CD14-positive monocyte (primary cell): ENCODE results near the gene AMIGO2. TPM values are rescaled to one million over a fixed set of nuclear protein-coding genes. Genes with fewer than 3 reads are reported as not detected.

Experiments
- DNase-seq, 3 donors: peaks; one replicate each; pipeline ENCODE4 v3.0.0-alpha.2; 2011 to 2022
- H2AFZ ChIP-seq: 2 replicates; pipeline ENCODE4 v1.6.0; 2012; ENCODE audit warnings: mild to moderate bottlenecking, low read depth, low read length, inconsistent platforms; ENCODE audit not compliant: insufficient read depth, poor library complexity, severe bottlenecking
- H3K27ac ChIP-seq, 2 donors: 1 replicate in 1 of 2; 2 replicates in 1 of 2; pipeline ENCODE4 v1.5.1; 2012 to 2013; ENCODE audit warnings: low read length in 2 of 2, control low read depth in 1 of 2, inconsistent platforms in 1 of 2, low read depth in 1 of 2, mild to moderate bottlenecking in 1 of 2
- H3K27me3 ChIP-seq, 2 donors: one replicate each; pipeline versions ENCODE4 v1.6.0 to v1.6.1; 2011 to 2013; ENCODE audit warnings: low read length in 2 of 2; ENCODE audit not compliant: control insufficient read depth in 2 of 2, insufficient read depth in 2 of 2
- H3K36me3 ChIP-seq, 2 donors: replicated peaks in 1 of 2; 1 replicate in 1 of 2; 2 replicates in 1 of 2; pipeline versions ENCODE4 v1.5.1 to v1.6.1; 2012 to 2013; ENCODE audit warnings: low read length in 2 of 2, control low read depth in 1 of 2, inconsistent platforms in 1 of 2, mild to moderate bottlenecking in 1 of 2; ENCODE audit not compliant: insufficient read depth in 2 of 2, control insufficient read depth in 1 of 2
- H3K4me1 ChIP-seq, 2 donors: 1 replicate in 1 of 2; 2 replicates in 1 of 2; pipeline versions ENCODE4 v1.5.1 to v1.6.1; 2012 to 2013; ENCODE audit warnings: low read length in 2 of 2, control low read depth in 1 of 2, inconsistent platforms in 1 of 2, mild to moderate bottlenecking in 1 of 2, moderate library complexity in 1 of 2; ENCODE audit not compliant: insufficient read depth in 2 of 2, control insufficient read depth in 1 of 2
- H3K4me2 ChIP-seq: replicated peaks from 2 replicates; pipeline ENCODE3; 2012; ENCODE audit warnings: low read length, moderate library complexity, mild to moderate bottlenecking; ENCODE audit not compliant: poor library complexity, severe bottlenecking; ENCODE audit errors: extremely low read depth
- H3K4me3 ChIP-seq, 3 experiments: fragments of 200-600 bp in 1 of 3; sonication (generic) in 1 of 3; replicated peaks in 1 of 3; 1 replicate in 2 of 3; 2 replicates in 1 of 3; pipeline ENCODE4 v1.5.1; 2011 to 2013; ENCODE audit warnings: low read length in 3 of 3, mild to moderate bottlenecking in 3 of 3, control low read depth in 2 of 3, low read depth in 2 of 3, inconsistent platforms in 1 of 3, moderate library complexity in 1 of 3
- H3K79me2 ChIP-seq: 2 replicates; pipeline ENCODE4 v1.6.0; 2012; ENCODE audit warnings: mild to moderate bottlenecking, control low read depth, inconsistent platforms, low read length, moderate library complexity; ENCODE audit not compliant: insufficient read depth
- H3K9ac ChIP-seq: 2 replicates; pipeline ENCODE4 v1.6.0; 2017; ENCODE audit warnings: low read length, mild to moderate bottlenecking; ENCODE audit not compliant: insufficient read depth, poor library complexity, severe bottlenecking
- H3K9me3 ChIP-seq, 2 donors: replicated peaks in 1 of 2; 1 replicate in 1 of 2; 2 replicates in 1 of 2; pipeline versions ENCODE4 v1.5.1 to v1.6.1; 2012 to 2013; ENCODE audit warnings: low read length in 2 of 2, control low read depth in 1 of 2; ENCODE audit not compliant: control insufficient read depth in 1 of 2, insufficient read depth in 1 of 2
- H4K20me1 ChIP-seq: 2 replicates; pipeline ENCODE4 v1.6.0; 2012; ENCODE audit warnings: mild to moderate bottlenecking, low read length, control low read depth, moderate library complexity; ENCODE audit not compliant: insufficient read depth
- H3K27ac Mint-ChIP-seq, 7 donors: one replicate each; pipeline ENCODE4 v1.8.0; 2020; ENCODE audit warnings: mild to moderate bottlenecking in 7 of 7, mixed read lengths in 7 of 7, moderate library complexity in 6 of 7, inconsistent platforms in 2 of 7
- H3K27me3 Mint-ChIP-seq, 3 donors: one replicate each; pipeline ENCODE4 v1.8.0; 2021 to 2022; ENCODE audit warnings: low read depth in 3 of 3, mild to moderate bottlenecking in 3 of 3, mixed read lengths in 3 of 3, moderate library complexity in 3 of 3, inconsistent platforms in 1 of 3
- H3K36me3 Mint-ChIP-seq, 2 donors: one replicate each; pipeline ENCODE4 v1.8.0; 2020; ENCODE audit warnings: mixed read lengths in 2 of 2, inconsistent platforms in 1 of 2, mild to moderate bottlenecking in 1 of 2
- H3K4me1 Mint-ChIP-seq: one replicate; pipeline ENCODE4 v1.8.0; 2020; ENCODE audit warnings: mild to moderate bottlenecking, mixed read lengths
- H3K4me3 Mint-ChIP-seq, 2 donors: one replicate each; pipeline ENCODE4 v1.8.0; 2020; ENCODE audit warnings: mild to moderate bottlenecking in 2 of 2, mixed read lengths in 2 of 2, moderate library complexity in 1 of 2
- H3K9me3 Mint-ChIP-seq, 7 donors: one replicate each; pipeline ENCODE4 v1.8.0; 2020 to 2022; ENCODE audit warnings: mixed read lengths in 7 of 7, mild to moderate bottlenecking in 6 of 7, moderate library complexity in 6 of 7, inconsistent platforms in 2 of 7
- CTCF ChIP-seq: fragments of 200-600 bp; IDR thresholded peaks from one replicate; pipeline ENCODE4 v1.8.0; 2022; ENCODE audit warnings: antibody characterized with exemption, mild to moderate bottlenecking
- WGBS: methylation state at CpG from one replicate; pipeline ENCODE4 v1.1.5; 2013; ENCODE audit warnings: missing lambda C conversion rate; ENCODE audit not compliant: insufficient coverage; 5-methylcytosine and 5-hydroxymethylcytosine counted together
- intact Hi-C, 2 donors: fragments of 100-400 bp; cut with micrococcal nuclease; formaldehyde crosslinking; loops; one replicate each; pipeline versions ENCODE4 v1.15.0 to v1.15.1; 2023
- polyA plus RNA-seq, 3 donors: library from polyadenylated mRNA; depleted of rRNA in 1 of 3; unstranded in 2 of 3; stranded (reverse) in 1 of 3; fragments of 300-500 nt in 2 of 3; fragments of >200 nt in 1 of 3; fragmentation: Illumina TruSeq in 2 of 3; gene quantifications; 1 replicate in 2 of 3; 2 replicates in 1 of 3; pipeline ENCODE4 v1.2.3, GENCODE V29; 2012 to 2021

Gene AMIGO2
- polyA plus RNA-seq, 3 donors, result 0.14 to 0.77 (median 0.21) TPM

DNA sequence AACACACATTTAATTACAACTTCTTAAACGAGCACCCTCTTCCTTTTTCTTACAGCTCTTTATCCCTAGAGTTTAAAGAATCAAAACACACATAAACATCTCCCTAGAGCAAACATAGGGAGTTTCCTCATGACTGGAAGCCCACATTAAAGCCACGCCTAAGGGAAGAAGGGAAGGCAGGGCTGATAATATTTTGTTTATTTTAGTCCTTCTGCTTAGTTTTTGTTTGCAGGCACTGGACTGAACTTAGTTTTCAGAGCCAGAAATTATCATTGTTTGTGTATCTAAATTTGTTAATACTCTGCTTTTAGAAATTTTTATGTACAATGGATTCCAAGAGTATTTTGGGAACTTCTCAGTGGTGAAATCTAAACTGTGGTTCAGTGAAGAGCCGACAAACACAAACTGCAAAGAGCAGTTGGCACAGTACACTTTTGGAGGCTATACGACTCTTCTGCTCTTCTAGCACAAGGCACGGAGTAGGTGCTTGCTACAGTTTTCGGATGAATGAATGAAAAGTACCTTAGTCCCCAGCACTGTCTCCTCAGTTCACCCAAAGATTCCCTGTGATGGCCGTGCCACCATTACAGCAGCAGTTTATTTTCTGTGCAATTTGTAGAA is 17.6 kb upstream of the AMIGO2 start:
- no peak for DNase-seq
- intact Hi-C loops, result no loop called here
- H3K4me1 Mint-ChIP-seq, result no peaks in the 10 kb centered on the region
- H3K9me3 Mint-ChIP-seq, result peaks cover 0 to 2% (median 0%) of the 10 kb centered on the region in 7 donors
- Histone ChIP-seq H3K9ac (no peak overlapping the region), H3K79me2 (no peaks in the 10 kb centered on the region), H3K4me1 (no peaks in the 10 kb centered on the region), H3K27me3 (no peaks in the 10 kb centered on the region), H4K20me1 (no peaks in the 10 kb centered on the region), H3K4me3 (no peak overlapping the region), H3K4me2 (no peak overlapping the region), H2AFZ (no peak overlapping the region), H3K36me3 (no peaks in the 10 kb centered on the region), H3K9me3 (no peaks in the 10 kb centered on the region), H3K27ac (no peak overlapping the region)
- H3K36me3 Mint-ChIP-seq, result no peaks in the 10 kb centered on the region
- WGBS, result 100% methylated on average over 3 of the region's 7 CpGs
- H3K4me3 Mint-ChIP-seq, result no peak overlapping the region
- no peak for TF ChIP-seq CTCF
- H3K27ac Mint-ChIP-seq, result no peak overlapping the region
- H3K27me3 Mint-ChIP-seq, result peaks cover 1 to 2% (median 2%) of the 10 kb centered on the region in 3 donors

GRCh38 chr12:47095446-47096236 is 15.9 kb upstream of the AMIGO2 start:
- Mint-ChIP-seq H3K27me3 (peaks cover 0 to 2% (median 2%) of the 10 kb centered on the region in 3 donors), H3K4me1 (no peaks in the 10 kb centered on the region), H3K9me3 (peaks cover 0 to 4% (median 0%) of the 10 kb centered on the region in 7 donors), H3K27ac (no peak overlapping the region), H3K36me3 (no peaks in the 10 kb centered on the region), H3K4me3 (no peak overlapping the region)
- H3K36me3 ChIP-seq, result no peaks in the 10 kb centered on the region
- WGBS, result no CpG with 5 or more reads among the region's 3 CpGs
- no peak overlapping the region for H3K4me2 ChIP-seq
- no peaks in the 10 kb centered on the region for H4K20me1 ChIP-seq
- H3K9me3 ChIP-seq, result no peaks in the 10 kb centered on the region
- H3K4me3 ChIP-seq, result no peak overlapping the region
- no peaks in the 10 kb centered on the region for H3K79me2 ChIP-seq
- intact Hi-C loops, result no loop called here
- H3K4me1 ChIP-seq, result no peaks in the 10 kb centered on the region
- H3K27ac ChIP-seq, result no peak overlapping the region
- no peak overlapping the region for H3K9ac ChIP-seq
- H2AFZ ChIP-seq, result no peak overlapping the region
- DNase-seq, result no peak
- no peak for TF ChIP-seq CTCF
- no peaks in the 10 kb centered on the region for H3K27me3 ChIP-seq
